Measurements from ENCODE around the gene SERPIND1.

- TF ChIP-seq, protein P1, sequence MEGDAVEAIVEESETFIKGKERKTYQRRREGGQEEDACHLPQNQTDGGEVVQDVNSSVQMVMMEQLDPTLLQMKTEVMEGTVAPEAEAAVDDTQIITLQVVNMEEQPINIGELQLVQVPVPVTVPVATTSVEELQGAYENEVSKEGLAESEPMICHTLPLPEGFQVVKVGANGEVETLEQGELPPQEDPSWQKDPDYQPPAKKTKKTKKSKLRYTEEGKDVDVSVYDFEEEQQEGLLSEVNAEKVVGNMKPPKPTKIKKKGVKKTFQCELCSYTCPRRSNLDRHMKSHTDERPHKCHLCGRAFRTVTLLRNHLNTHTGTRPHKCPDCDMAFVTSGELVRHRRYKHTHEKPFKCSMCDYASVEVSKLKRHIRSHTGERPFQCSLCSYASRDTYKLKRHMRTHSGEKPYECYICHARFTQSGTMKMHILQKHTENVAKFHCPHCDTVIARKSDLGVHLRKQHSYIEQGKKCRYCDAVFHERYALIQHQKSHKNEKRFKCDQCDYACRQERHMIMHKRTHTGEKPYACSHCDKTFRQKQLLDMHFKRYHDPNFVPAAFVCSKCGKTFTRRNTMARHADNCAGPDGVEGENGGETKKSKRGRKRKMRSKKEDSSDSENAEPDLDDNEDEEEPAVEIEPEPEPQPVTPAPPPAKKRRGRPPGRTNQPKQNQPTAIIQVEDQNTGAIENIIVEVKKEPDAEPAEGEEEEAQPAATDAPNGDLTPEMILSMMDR (IDR thresholded peaks at IDR 0.05; ENCODE audit: low read length), result no peak
- TF ChIP-seq EZH2 (optimal IDR thresholded peaks at IDR 0.05; ENCODE audit: low read depth, low read length) (no peak), EZH2phosphoT487 (IDR thresholded peaks at IDR 0.05; ENCODE audit: low read length) (no peak)
Measured at GRCh38 chr22:20758688-20759087, 15.2 kb upstream of the SERPIND1 start.
